GM18505 (cell line): ENCODE data around the gene SIPA1.

Source experiments
- ATAC-seq: cut with Tn5 transposase; IDR thresholded peaks from one replicate; pipeline ENCODE4 v1.9.1; 2021; ENCODE audit not compliant: unreplicated experiment
- POLR2A ChIP-seq: IDR thresholded peaks from 4 replicates; pipeline ENCODE4 v1.6.1; 2011; ENCODE audit warnings: borderline replicate concordance; ENCODE audit not compliant: insufficient read depth, insufficient read length; ENCODE audit errors: extremely low read depth

The SIPA1 gene

DNA sequence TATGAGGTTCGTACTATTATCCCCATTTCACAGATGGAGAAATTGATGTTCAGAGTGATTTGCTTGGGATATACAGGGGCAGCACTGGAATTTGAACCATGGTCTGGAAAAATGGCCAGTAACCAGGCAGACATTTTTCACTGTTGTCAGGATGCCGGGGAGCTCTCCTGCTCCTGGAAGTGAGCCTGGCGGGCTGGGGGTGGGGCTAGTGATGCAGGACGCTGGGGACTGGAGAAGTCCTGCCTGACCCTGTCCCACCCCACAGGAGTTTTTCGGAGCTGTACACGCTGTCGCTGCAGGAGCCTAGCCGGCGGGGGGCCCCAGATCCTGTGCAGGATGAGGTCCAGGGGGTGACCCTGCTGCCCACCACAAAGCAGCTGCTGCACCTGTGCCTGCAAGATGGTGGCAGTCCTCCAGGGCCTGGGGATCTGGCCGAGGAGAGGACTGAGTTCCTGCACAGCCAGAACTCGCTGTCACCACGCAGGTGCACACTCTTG, 11.1 kb downstream of the SIPA1 start:
- no peak for TF ChIP-seq POLR2A
- no peak for ATAC-seq

DNA sequence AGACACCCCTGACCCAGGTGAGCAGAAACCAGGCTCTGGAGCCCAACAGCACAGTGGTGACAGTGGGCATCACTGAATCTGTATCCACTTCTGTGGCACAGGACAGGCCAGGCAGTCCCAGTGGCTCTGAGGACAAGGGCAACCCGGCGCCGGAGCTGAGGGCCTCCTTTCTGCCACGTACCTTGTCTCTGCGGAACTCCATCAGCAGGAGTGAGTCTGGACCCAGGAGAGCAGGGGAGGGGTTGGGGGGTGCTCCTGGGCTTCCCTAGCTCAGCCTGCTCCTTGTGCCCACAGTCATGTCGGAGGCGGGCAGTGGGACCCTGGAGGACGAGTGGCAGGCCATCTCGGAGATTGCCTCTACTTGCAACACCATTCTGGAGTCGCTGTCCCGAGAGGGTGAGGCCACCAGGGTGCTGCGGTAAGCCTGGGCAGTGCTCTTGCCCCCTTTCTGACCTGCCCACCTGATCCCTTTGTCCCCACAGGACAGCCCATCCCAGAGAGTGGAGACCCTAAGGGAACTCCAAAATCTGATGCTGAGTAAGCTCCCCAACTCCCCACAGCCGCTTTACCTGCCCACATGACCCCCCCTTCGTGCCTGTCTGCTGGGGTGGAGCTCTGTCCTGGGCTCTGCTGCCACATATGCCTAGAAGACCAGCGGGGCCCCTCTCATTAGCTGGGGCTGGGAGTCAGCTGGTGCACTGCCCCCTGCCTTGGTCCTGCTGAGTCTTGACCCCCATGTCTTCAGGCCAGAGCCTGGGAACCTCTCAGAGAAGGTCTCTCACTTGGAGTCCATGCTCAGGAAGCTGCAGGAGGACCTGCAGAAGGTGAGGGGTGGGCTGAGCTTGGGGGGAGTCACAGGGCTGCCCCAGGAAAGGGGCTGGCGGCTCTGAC, 12.0 kb downstream of the SIPA1 start:
- ATAC-seq: no peak
- no peak for TF ChIP-seq POLR2A

DNA sequence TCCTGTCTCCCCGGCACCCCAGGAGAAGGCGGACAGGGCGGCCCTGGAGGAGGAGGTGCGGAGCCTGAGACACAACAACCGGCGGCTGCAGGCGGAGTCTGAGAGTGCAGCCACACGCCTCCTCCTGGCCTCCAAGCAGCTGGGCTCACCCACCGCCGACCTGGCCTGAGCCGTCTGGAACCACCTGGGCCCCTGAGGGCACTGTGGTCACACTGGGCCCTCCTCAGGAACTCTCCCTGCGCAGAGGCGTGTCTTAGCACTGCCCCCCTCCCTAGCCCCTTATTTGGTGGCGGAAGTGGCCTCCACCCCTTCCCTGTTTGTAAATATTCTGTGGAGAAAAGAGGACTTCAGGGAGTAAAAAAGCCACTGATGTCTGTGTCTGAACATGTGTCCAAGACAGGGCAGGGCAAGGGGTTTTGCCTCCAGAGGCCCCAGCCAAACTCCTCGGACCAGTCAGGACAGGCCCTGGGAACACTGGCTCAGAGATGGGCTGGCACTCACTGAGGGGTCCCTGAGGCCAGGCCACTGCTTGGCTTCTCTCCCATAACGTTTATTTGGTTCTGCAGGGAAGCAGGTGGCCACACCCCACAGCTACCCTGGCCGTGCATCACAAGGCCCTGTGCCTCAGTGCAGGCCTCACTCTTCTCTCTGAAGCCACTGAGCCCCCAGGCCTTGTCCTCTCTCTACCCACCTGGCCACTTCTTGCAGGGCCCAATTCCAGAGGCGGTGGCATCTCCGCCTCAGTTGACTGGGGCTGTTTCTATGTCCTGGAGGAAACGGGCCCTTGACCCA, 12.8 kb downstream of the SIPA1 start:
- ATAC-seq: no peak

DNA sequence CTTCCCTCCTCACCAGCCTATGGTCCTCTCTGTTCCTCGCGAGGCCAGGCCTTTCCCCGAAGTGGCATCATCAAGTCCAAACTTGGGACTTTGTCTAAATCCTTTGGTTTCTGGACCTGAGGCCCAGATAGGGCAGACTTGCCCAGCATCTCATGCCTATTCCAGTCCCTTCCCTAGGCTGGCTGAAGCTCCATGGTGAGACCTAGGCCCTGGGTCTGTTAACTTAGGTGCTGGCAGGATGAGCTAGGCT, 13.4 kb downstream of the SIPA1 start:
- TF ChIP-seq POLR2A: no peak
- no peak for ATAC-seq

More for the DNA sequence above, 12.8 kb downstream of the SIPA1 start:
- TF ChIP-seq POLR2A: no peak

DNA sequence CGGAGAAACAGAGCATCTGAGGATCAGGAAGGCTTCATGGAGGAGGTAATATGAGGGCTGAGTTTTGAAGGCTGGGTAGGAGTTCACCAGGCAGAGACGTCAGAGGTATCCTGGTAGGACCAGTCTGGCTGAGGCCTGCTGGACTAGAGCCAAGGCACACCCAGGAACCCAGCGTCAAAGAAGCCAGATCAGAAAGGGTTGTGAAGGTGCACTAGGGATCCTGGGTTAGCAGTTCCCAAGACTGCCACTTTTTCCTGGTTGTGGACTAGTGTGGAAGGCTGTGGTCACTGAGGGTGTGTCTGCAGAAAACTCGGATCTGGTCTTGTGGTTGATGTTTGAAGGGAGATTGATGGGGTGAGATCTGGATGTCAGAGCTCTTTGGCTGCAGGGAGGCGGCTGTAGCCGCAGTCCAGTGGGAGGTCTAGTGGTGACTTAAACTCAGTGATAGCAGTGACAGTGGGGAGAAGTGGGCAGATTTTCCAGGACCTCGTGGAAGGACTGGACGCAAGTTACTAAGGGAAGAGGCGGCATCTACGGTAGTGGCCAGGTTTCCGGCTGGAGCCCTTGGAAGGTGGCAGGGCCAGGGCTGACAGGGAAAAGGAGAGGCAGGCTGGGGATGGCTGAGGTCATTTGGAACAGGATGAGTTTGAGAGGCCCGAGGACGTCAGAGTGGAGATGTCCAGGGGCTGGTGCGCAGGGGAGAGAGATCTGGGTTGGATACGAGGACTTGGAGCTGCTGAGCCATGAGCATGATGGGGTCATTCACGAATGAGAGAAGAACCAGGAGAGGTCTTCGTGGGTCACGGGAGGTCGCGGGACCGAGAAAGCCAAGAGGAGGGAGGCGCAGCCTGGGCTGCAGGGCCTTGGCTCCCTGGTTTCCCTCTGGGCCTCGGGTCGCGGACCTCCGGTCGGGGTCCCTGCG, 13.9 kb downstream of the SIPA1 start:
- TF ChIP-seq POLR2A: no peak
- ATAC-seq: no peak

DNA sequence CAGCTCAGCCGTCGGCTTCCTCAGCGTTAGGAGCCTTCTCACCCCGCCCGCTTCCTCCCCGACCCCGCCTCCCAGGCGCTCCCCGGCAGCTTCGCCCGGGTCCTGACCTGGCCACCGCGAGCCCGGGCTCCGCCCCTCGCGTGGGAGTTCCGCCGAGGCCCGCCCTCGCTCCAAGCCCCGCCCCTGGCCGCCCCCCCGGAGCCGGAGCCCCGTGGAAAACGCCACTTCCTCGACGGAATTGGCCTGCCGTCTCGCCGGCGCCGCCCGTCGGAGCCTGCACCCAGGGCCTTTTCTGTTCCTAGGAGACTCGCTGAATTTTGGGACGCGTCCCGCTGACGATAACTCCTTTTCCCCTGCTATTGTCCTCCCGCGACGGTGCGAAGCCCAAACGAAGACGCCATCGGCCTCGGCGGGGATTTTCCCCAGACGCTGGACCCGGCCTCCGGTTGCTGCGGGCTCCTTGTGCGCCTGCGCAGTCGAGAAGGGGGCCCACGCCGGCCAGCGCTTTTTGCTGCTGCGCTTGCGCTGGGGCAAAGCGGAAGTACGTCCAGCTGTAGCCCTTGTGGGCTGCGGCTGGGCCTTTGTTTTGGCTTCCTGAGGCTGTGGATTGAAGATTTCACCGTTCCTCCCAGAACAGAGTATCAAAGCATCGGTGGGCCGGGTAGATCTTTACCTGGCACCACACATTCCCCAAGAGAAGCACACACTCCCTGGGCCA, 14.8 kb downstream of the SIPA1 start:
- peak; percentile 74 for ATAC-seq

DNA sequence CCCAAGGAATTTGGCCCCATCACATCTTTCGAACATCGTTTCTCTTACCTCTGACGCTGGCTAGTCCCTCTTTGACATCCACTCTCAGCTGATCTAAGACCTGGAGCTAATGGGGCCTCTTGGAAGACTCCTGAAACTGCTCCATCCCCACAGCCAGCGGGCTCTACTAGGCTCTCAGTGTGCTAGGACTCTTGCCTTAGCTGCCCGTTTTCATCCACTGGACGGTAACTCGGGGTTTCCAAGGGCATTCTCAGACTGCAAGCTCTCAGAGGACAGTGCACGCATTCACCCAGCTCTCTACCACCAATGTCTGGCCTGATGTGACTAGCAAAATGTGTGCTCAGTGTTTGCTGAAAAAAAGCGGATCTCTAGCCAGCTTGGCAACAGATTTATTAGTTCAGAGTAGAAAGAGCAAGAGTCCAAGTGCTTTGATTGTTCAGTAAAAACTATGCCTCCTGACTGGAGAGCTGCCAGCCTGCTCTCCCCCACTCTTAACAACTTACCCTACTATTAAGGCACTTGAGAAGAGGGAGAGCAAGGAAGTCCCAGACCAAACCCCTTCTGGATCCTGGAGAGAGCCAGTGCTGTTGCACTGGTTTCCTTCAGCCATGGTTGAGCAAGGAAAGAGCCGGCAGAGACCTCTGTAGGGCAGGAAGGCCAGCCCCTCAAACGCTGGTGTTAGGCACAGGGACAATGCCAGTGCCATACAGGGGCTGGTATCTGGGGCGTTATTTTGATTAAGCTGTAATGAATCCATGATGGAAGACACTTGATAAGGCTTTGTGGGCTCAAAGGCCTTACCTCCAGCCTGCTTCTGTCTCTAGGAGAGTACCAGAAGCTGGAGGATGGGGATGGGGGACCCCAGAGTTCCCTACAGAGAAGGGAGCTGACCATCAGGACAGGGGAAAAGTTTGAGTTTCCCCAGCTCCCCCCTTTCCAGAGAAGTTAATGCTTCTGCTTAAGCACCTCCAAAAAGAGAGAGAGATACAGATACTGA, 15.6 kb downstream of the SIPA1 start:
- ATAC-seq: no peak
- TF ChIP-seq POLR2A: no peak

More for the DNA sequence above, 14.8 kb downstream of the SIPA1 start:
- peak; percentile 84 for TF ChIP-seq POLR2A

DNA sequence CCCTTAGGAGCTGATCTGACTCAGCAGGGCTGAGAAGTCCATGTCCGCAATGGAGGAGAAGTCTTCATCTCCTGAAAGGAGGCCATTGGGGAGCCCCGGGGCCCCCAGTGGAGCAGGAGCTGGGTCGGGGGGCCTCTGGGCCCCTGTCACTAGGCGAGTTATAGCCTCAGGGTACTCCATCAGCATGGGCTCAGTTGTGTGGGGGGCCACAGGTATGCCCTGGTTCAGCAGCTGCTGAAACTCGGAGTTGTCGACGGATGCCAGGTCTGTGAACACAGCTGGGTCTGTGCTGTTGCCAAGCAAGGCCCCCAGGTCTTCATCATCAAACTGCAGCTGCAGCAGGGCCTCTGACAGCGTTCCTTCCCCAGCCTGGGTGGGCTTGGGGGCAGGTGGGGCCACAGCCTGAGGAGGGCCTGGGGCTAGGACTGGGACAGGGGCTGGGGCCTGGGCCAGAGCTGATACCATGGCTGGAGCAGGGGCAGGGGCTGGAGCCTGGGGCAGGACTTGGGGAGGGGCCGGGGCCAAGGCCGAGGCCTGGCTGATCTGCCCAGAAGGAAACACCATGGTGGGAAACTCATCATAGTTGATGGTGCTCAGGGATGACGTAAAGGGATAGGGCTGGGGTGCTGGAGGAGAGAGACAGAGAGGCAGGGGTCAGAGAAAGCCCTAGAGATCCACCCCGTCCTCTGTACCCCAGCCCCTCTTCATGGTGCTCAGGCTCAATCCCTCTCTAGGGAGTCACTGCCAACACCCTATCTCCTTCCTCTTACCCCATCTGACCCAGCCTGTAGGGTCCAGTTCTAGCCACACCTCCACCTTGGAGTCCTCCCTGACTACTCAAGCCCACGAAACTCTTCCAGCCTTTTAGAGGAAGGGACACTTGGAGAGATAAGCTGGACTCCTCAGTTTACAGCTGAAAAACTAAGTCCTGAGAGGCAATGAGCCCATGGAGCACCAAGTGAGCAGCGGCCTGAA, 16.8 kb downstream of the SIPA1 start:
- no peak for ATAC-seq
- TF ChIP-seq POLR2A: no peak

DNA sequence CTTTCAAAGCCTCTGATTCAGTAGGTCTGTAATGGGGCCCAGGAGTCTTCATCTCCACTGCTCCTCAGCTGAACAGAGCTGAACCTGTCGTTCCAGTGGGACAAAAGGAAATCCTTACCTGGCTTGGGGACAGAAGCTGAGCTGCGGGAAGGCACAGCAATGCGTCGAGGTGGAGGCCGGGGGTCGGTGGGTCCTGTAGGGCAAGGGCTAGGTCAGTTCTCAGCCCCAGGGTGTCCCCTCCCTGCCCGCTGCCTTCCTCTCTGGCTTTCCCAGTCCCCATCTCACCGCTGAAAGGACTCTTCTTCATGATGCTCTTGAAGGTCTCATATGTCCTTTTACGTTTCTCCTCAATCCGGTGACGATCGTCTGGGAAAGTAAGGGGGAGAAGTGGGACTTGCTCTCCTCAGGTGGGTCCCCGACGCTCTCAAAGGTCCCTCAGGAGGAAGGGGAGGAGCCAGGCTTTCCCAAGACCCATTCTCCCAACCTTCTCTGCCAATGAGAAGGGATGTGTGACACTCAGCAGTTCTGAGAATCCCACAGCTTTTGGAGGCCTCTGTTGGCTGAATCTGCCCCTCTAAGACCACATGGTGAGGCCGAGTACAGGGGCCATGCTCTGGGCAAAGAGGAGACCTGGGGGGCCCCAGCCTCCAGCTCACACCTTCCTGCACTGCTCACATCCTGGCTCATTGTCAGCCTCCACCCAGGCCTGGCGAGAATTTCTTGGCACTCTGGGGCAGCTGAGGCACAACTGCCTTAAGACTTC, 17.9 kb downstream of the SIPA1 start:
- TF ChIP-seq POLR2A: peak; percentile 19
- no peak for ATAC-seq

DNA sequence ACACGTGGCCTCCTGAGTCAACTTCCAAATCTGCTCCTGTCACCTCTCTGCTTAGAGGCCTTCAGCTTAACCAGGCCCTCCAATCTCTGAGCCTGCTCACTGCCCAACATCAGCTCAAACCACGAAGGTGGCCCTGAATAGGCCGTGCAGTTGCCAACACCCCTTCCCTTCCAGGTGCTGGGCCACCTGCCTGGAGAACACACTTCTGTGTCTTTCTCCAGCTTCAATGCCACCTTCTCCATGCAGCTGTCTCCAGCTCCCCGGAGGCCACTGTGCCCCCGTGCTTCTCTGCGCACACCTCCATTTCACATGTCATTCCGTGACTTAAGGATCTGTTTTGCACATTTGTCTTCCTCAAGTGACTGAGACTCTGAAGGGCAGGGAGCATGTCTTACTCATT, 19.5 kb downstream of the SIPA1 start:
- no peak for ATAC-seq
- no peak for TF ChIP-seq POLR2A
